WTC11 (cell line): ENCODE results near the gene CYLD. TPM values are rescaled to one million over a fixed set of nuclear protein-coding genes. Genes with fewer than 3 reads are reported as not detected.

ENCODE experiments used
- ATAC-seq: fragments of 200-7000 bp; cut with Tn5 transposase; 2 replicates; pipeline ENCODE4 v1.10.0; 2021; ENCODE audit warnings: mild to moderate bottlenecking, moderate library complexity
- CTCF ChIA-PET: fragments of 300-600 bp; sonication (Branson Sonifier 250); formaldehyde crosslinking; loops from one replicate; lab custom pipeline; 2021; ENCODE audit warnings: antibody characterized with exemption; lab: Charles Lee
- POLR2A ChIA-PET: fragments of 350-600 bp; sonication (Branson Sonifier 250); formaldehyde crosslinking; loops from one replicate; lab custom pipeline; 2021; ENCODE audit warnings: antibody characterized with exemption; lab: Charles Lee
- DNase-seq: peaks from one replicate; pipeline ENCODE4 v3.0.0; 2021; ENCODE audit warnings: low spot score
- H3K27ac Mint-ChIP-seq: 2 replicates; pipeline ENCODE4 v1.8.0; 2021; ENCODE audit warnings: mixed read lengths
- H3K27me3 Mint-ChIP-seq: 2 replicates; pipeline ENCODE4 v1.8.0; 2021; ENCODE audit warnings: low read depth, mild to moderate bottlenecking, moderate library complexity, mixed read lengths
- H3K36me3 Mint-ChIP-seq: 2 replicates; pipeline ENCODE4 v1.8.0; 2021; ENCODE audit warnings: mixed read lengths
- H3K4me1 Mint-ChIP-seq: 2 replicates; pipeline ENCODE4 v1.8.0; 2022; ENCODE audit warnings: mixed read lengths
- H3K4me3 Mint-ChIP-seq: 2 replicates; pipeline ENCODE4 v1.8.0; 2021; ENCODE audit warnings: mild to moderate bottlenecking, moderate library complexity, mixed read lengths
- H3K9me3 Mint-ChIP-seq: 2 replicates; pipeline ENCODE4 v1.8.0; 2021; ENCODE audit warnings: mixed read lengths
- AR ChIP-seq: fragments of 250-450 bp; sonication (Bioruptor Pico); IDR thresholded peaks from 2 replicates; pipeline ENCODE4 v1.9.0; 2021; ENCODE audit warnings: mild to moderate bottlenecking
- ATF6 ChIP-seq: sonication (generic); formaldehyde crosslinking; IDR thresholded peaks from 2 replicates; pipeline ENCODE4 v1.8.1; 2023; ENCODE audit warnings: mild to moderate bottlenecking, missing genetic modification reagents
- CBFB ChIP-seq: sonication (generic); formaldehyde crosslinking; IDR thresholded peaks from 2 replicates; pipeline ENCODE4 v1.8.1; 2022; ENCODE audit warnings: mild to moderate bottlenecking, low read depth, missing genetic modification reagents
- CREB1 ChIP-seq: sonication (generic); formaldehyde crosslinking; IDR thresholded peaks from 2 replicates; pipeline ENCODE4 v1.8.0; 2023; ENCODE audit warnings: mild to moderate bottlenecking, missing genetic modification reagents
- E2F4 ChIP-seq: sonication (generic); formaldehyde crosslinking; IDR thresholded peaks from 2 replicates; pipeline ENCODE4 v1.8.1; 2022; ENCODE audit warnings: low read depth, mild to moderate bottlenecking, moderate library complexity, missing genetic modification reagents, borderline replicate concordance
- EMX1 ChIP-seq: fragments of 250-450 bp; sonication (Bioruptor Pico); IDR thresholded peaks from 2 replicates; pipeline ENCODE4 v1.8.0; 2021; ENCODE audit warnings: mild to moderate bottlenecking
- ERG ChIP-seq: fragments of 250-450 bp; sonication (Bioruptor Pico); IDR thresholded peaks from 2 replicates; pipeline ENCODE4 v1.8.0; 2021; ENCODE audit warnings: mild to moderate bottlenecking
- FOXJ3 ChIP-seq: sonication (generic); formaldehyde crosslinking; IDR thresholded peaks from 2 replicates; pipeline ENCODE4 v1.9.0; 2021; ENCODE audit warnings: missing genetic modification reagents, mild to moderate bottlenecking, borderline replicate concordance
- HMGA2 ChIP-seq: fragments of 250-450 bp; sonication (Bioruptor Pico); IDR thresholded peaks from 2 replicates; pipeline ENCODE4 v1.4.0; 2021; ENCODE audit warnings: mild to moderate bottlenecking, moderate library complexity
- HMGXB4 ChIP-seq: sonication (generic); formaldehyde crosslinking; IDR thresholded peaks from 2 replicates; pipeline ENCODE4 v1.8.1; 2023; ENCODE audit warnings: mild to moderate bottlenecking, moderate library complexity, missing genetic modification reagents
- IRF2 ChIP-seq: sonication (generic); formaldehyde crosslinking; IDR thresholded peaks from 2 replicates; pipeline ENCODE4 v1.8.0; 2022; ENCODE audit warnings: low read depth, missing genetic modification reagents, borderline replicate concordance
- JAZF1 ChIP-seq: fragments of 250-450 bp; sonication (Bioruptor Pico); IDR thresholded peaks from 2 replicates; pipeline ENCODE4 v1.9.0; 2021; ENCODE audit warnings: moderate library complexity, mild to moderate bottlenecking, inconsistent platforms
- JUN ChIP-seq: sonication (generic); formaldehyde crosslinking; IDR thresholded peaks from 2 replicates; pipeline ENCODE4 v1.8.0; 2023; ENCODE audit warnings: mild to moderate bottlenecking, missing genetic modification reagents
- MAX ChIP-seq: sonication (generic); formaldehyde crosslinking; IDR thresholded peaks from 2 replicates; pipeline ENCODE4 v1.8.0; 2022; ENCODE audit warnings: mild to moderate bottlenecking, missing genetic modification reagents
- MYBL2 ChIP-seq: sonication (generic); formaldehyde crosslinking; IDR thresholded peaks from 2 replicates; pipeline ENCODE4 v1.8.1; 2023; ENCODE audit warnings: mild to moderate bottlenecking, moderate library complexity, missing genetic modification reagents
- NFE2L1 ChIP-seq: sonication (generic); formaldehyde crosslinking; IDR thresholded peaks from 2 replicates; pipeline ENCODE4 v1.8.1; 2023; ENCODE audit warnings: missing genetic modification reagents
- RELA ChIP-seq: sonication (generic); formaldehyde crosslinking; IDR thresholded peaks from 2 replicates; pipeline ENCODE4 v1.8.1; 2022; ENCODE audit warnings: missing genetic modification reagents, mild to moderate bottlenecking, borderline replicate concordance
- SP1 ChIP-seq: sonication (generic); formaldehyde crosslinking; conservative IDR thresholded peaks from 2 replicates; pipeline ENCODE4 v1.8.1; 2022; ENCODE audit warnings: missing genetic modification reagents
- TEAD1 ChIP-seq: sonication (generic); formaldehyde crosslinking; IDR thresholded peaks from 2 replicates; pipeline ENCODE4 v1.8.0; 2022; ENCODE audit warnings: mild to moderate bottlenecking, missing genetic modification reagents
- ZNF138 ChIP-seq: sonication (generic); formaldehyde crosslinking; conservative IDR thresholded peaks from 2 replicates; pipeline ENCODE4 v1.8.1; 2022; ENCODE audit warnings: mild to moderate bottlenecking, moderate library complexity, missing genetic modification reagents
- ZNF281 ChIP-seq: sonication (generic); formaldehyde crosslinking; IDR thresholded peaks from 2 replicates; pipeline ENCODE4 v1.8.0; 2023; ENCODE audit warnings: mild to moderate bottlenecking, missing genetic modification reagents
- ZNF425 ChIP-seq: fragments of 250-450 bp; sonication (Bioruptor Pico); conservative IDR thresholded peaks from 2 replicates; pipeline ENCODE4 v1.9.0; 2021; ENCODE audit warnings: mild to moderate bottlenecking
- total RNA-seq: library from RNA; stranded (reverse); gene quantifications from 3 replicates; pipeline ENCODE4 v1.2.3, GENCODE V29; 2021

The CYLD gene
- total RNA-seq, 1 experiment from 2014 or later, result 10.8 TPM

GRCh38 chr16:50765861-50766260 is 24.0 kb downstream of the CYLD start:
- TF ChIP-seq RELA (CRISPR knock-in tag), result no peak
- TF ChIP-seq CBFB (CRISPR knock-in tag), result no peak
- TF ChIP-seq EMX1, result no peak
- TF ChIP-seq SP1 (CRISPR knock-in tag), result no peak
- no peak for TF ChIP-seq MAX
- no peak for TF ChIP-seq JUN
- TF ChIP-seq MYBL2, result no peak
- no peak for TF ChIP-seq ZNF281 (CRISPR knock-in tag)
- no peak for TF ChIP-seq ZNF138 (CRISPR knock-in tag)
- TF ChIP-seq AR, result no peak
- no peak for TF ChIP-seq JAZF1 (CRISPR knock-in tag)
- TF ChIP-seq HMGXB4 (CRISPR knock-in tag), result no peak
- peaks cover 20% of the 10 kb centered on the region for H3K9me3 Mint-ChIP-seq
- ATAC-seq (no peak), DNase-seq (no peak)
- no peaks in the 10 kb centered on the region for H3K27me3 Mint-ChIP-seq
- no peak overlapping the region for H3K4me3 Mint-ChIP-seq
- ChIA-PET CTCF (no interaction called here), POLR2A (no interaction called here)
- H3K36me3 Mint-ChIP-seq, result peaks cover 17% of the 10 kb centered on the region
- no peak overlapping the region for H3K27ac Mint-ChIP-seq
- peaks cover 4% of the 10 kb centered on the region for H3K4me1 Mint-ChIP-seq

GRCh38 chr16:50767197-50767596 is 25.3 kb downstream of the CYLD start:
- ATAC-seq, result no peak
- no peak overlapping the region for H3K4me3 Mint-ChIP-seq
- no peak overlapping the region for H3K27ac Mint-ChIP-seq
- no peak for DNase-seq
- H3K9me3 Mint-ChIP-seq, result peaks cover 20% of the 10 kb centered on the region
- POLR2A ChIA-PET, result no interaction called here
- H3K27me3 Mint-ChIP-seq, result no peaks in the 10 kb centered on the region
- H3K4me1 Mint-ChIP-seq, result peaks cover 3% of the 10 kb centered on the region
- peaks cover 17% of the 10 kb centered on the region for H3K36me3 Mint-ChIP-seq
- CTCF ChIA-PET, result interaction anchor here (1.0 to 1.7 kb wide), 2 partner anchors 14 to 39 kb away, joined by 3 to 5 read pairs; no protein-coding TSS in a partner anchor
- no peak for TF ChIP-seq CREB1
- no peak for TF ChIP-seq ERG (CRISPR knock-in tag)
- no peak for TF ChIP-seq E2F4 (CRISPR knock-in tag)
- no peak for TF ChIP-seq TEAD1
- no peak for TF ChIP-seq HMGA2 (CRISPR knock-in tag)
- TF ChIP-seq IRF2 (CRISPR knock-in tag), result no peak
- TF ChIP-seq FOXJ3 (CRISPR knock-in tag), result no peak
- TF ChIP-seq ZNF425 (CRISPR knock-in tag), result no peak
- TF ChIP-seq MYBL2, result no peak
- no peak for TF ChIP-seq JUN
- TF ChIP-seq ATF6 (CRISPR knock-in tag), result no peak
- no peak for TF ChIP-seq NFE2L1 (CRISPR knock-in tag)
